ENCODE measurements around the gene HBG1.

The HBG1 gene

DNA sequence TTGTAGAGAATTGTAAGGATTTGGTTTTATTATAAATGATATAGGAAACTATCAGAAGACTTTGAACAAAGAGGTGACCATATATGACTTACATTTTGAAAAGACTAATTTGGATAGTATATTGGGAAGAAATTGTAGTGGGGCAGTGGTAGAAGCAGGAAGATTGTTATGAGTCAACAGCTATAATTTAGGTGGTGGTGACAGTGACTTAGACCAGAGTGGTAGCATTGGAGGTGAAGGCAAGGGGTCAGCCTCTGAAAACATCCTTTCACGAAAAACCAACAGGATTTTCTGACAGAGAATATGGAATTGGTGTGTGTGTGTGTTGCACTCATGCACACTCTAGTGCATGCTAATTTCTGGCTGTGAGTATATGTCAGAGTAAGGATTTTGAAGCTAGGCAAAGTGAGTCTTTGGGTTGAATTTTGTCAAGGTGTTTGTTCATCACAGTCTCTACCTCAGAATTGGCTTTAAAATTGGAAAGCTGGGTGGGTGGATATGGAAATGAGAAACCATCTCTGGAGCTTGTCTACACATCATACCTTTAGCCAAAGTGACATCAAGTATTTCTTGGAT, 28.2 kb upstream of the HBG1 start (continued):
- TF ChIP-seq, protein P1, sequence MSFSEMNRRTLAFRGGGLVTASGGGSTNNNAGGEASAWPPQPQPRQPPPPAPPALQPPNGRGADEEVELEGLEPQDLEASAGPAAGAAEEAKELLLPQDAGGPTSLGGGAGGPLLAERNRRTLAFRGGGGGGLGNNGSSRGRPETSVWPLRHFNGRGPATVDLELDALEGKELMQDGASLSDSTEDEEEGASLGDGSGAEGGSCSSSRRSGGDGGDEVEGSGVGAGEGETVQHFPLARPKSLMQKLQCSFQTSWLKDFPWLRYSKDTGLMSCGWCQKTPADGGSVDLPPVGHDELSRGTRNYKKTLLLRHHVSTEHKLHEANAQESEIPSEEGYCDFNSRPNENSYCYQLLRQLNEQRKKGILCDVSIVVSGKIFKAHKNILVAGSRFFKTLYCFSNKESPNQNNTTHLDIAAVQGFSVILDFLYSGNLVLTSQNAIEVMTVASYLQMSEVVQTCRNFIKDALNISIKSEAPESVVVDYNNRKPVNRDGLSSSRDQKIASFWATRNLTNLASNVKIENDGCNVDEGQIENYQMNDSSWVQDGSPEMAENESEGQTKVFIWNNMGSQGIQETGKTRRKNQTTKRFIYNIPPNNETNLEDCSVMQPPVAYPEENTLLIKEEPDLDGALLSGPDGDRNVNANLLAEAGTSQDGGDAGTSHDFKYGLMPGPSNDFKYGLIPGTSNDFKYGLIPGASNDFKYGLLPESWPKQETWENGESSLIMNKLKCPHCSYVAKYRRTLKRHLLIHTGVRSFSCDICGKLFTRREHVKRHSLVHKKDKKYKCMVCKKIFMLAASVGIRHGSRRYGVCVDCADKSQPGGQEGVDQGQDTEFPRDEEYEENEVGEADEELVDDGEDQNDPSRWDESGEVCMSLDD (tag by site-specific recombination; IDR thresholded peaks at IDR 0.05), result no peak

DNA sequence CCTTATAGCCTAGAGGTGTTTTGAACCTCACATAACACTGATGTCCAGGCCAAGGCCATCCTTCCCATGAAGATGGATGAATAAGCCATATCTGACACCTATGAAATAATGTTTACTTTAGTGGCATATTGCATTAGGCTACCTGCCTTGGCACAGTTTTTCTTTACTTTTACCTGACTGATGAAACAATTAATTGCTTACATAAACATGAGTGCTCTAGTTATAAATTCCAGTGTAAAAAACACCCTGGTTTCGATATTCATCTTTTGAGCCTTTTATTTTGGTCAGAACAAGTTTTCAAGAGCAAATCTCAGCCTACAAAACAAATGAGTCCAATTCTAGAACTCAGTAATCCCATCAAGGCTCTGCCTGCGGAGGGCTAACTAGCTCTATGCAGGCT, 27.0 kb upstream of the HBG1 start:
- Histone ChIP-seq H3K4me1 (ENCODE audit: control insufficient read depth, insufficient read depth, low read length) (no peaks in the 10 kb centered on the region), H3K27ac (ENCODE audit: extremely low read depth, low read depth, low read length) (no peak overlapping the region), H3K4me3 (ENCODE audit: low read depth, low read length) (no peak overlapping the region), H3K36me3 (ENCODE audit: control insufficient read depth in 2 of 2, insufficient read depth in 1 of 2, low read length in 2 of 2) (no peaks in the 10 kb centered on the region), H3K9me3 (ENCODE audit: control insufficient read depth, insufficient read depth, low read depth, low read length) (no peaks in the 10 kb centered on the region)
- ChIA-PET CTCF (no interaction called here), POLR2A (no interaction called here)
- TF ChIP-seq SALL2 (tag by site-specific recombination; IDR thresholded peaks at IDR 0.05; ENCODE audit: borderline replicate concordance), result no peak
- TF ChIP-seq ZIC2 (tag by site-specific recombination; IDR thresholded peaks at IDR 0.05), result no peak
- TF ChIP-seq, protein P2, sequence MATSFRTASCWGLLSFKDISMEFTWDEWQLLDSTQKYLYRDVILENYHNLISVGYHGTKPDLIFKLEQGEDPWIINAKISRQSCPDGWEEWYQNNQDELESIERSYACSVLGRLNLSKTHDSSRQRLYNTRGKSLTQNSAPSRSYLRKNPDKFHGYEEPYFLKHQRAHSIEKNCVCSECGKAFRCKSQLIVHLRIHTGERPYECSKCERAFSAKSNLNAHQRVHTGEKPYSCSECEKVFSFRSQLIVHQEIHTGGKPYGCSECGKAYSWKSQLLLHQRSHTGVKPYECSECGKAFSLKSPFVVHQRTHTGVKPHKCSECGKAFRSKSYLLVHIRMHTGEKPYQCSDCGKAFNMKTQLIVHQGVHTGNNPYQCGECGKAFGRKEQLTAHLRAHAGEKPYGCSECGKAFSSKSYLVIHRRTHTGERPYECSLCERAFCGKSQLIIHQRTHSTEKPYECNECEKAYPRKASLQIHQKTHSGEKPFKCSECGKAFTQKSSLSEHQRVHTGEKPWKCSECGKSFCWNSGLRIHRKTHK (tag by site-specific recombination; IDR thresholded peaks at IDR 0.05), result no peak
- TF ChIP-seq ZNF426 (tag by site-specific recombination; IDR thresholded peaks at IDR 0.05), result no peak
- TF ChIP-seq ZNF169 (tag by site-specific recombination; IDR thresholded peaks at IDR 0.05), result no peak
- no peak for TF ChIP-seq ZBTB21 (tag by site-specific recombination; IDR thresholded peaks at IDR 0.05)
- no peak for TF ChIP-seq BCL11B (tag by site-specific recombination; IDR thresholded peaks at IDR 0.05; ENCODE audit: low read depth)
- no peak for TF ChIP-seq ZNF211 (tag by site-specific recombination; IDR thresholded peaks at IDR 0.05; ENCODE audit: low read depth)
- TF ChIP-seq ZNF549 (tag by site-specific recombination; IDR thresholded peaks at IDR 0.05), result no peak
- no peak for TF ChIP-seq ZNF558 (tag by site-specific recombination; IDR thresholded peaks at IDR 0.05)
- no peak for TF ChIP-seq ZNF501 (tag by site-specific recombination; IDR thresholded peaks at IDR 0.05)
- no peak for TF ChIP-seq ZNF707 (tag by site-specific recombination; IDR thresholded peaks at IDR 0.05)
- no peak for TF ChIP-seq ZNF701 (tag by site-specific recombination; IDR thresholded peaks at IDR 0.05)
- no peak for TF ChIP-seq ZNF10 (tag by site-specific recombination; IDR thresholded peaks at IDR 0.05)
- TF ChIP-seq BCL11A (tag by site-specific recombination; IDR thresholded peaks at IDR 0.05; ENCODE audit: low read depth), result no peak
- TF ChIP-seq, protein P3, sequence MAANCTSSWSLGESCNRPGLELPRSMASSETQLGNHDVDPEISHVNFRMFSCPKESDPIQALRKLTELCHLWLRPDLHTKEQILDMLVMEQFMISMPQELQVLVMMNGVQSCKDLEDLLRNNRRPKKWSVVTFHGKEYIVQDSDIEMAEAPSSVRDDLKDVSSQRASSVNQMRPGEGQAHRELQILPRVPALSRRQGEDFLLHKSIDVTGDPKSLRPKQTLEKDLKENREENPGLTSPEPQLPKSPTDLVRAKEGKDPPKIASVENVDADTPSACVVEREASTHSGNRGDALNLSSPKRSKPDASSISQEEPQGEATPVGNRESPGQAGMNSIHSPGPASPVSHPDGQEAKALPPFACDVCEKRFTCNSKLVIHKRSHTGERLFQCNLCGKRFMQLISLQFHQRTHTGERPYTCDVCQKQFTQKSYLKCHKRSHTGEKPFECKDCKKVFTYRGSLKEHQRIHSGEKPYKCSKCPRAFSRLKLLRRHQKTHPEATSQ (tag by site-specific recombination; IDR thresholded peaks at IDR 0.05), result no peak
- no peak for TF ChIP-seq OSR2 (tag by site-specific recombination; IDR thresholded peaks at IDR 0.05)
- TF ChIP-seq, protein P4, sequence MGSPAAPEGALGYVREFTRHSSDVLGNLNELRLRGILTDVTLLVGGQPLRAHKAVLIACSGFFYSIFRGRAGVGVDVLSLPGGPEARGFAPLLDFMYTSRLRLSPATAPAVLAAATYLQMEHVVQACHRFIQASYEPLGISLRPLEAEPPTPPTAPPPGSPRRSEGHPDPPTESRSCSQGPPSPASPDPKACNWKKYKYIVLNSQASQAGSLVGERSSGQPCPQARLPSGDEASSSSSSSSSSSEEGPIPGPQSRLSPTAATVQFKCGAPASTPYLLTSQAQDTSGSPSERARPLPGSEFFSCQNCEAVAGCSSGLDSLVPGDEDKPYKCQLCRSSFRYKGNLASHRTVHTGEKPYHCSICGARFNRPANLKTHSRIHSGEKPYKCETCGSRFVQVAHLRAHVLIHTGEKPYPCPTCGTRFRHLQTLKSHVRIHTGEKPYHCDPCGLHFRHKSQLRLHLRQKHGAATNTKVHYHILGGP (tag by site-specific recombination; IDR thresholded peaks at IDR 0.05), result no peak
